ELF-1 (cell line): ENCODE results near the gene NFKB1.
"Not testable (repeated sequence)": the region's sequence is repeated elsewhere in the genome, so short reads cannot be mapped to it uniquely, and the experiment has no call there.

Source experiments
- DNase-seq: peaks from one replicate; pipeline ENCODE4 v3.0.0-alpha.2; 2016; ENCODE audit warnings: low read depth, low spot score

The NFKB1 gene

DNA sequence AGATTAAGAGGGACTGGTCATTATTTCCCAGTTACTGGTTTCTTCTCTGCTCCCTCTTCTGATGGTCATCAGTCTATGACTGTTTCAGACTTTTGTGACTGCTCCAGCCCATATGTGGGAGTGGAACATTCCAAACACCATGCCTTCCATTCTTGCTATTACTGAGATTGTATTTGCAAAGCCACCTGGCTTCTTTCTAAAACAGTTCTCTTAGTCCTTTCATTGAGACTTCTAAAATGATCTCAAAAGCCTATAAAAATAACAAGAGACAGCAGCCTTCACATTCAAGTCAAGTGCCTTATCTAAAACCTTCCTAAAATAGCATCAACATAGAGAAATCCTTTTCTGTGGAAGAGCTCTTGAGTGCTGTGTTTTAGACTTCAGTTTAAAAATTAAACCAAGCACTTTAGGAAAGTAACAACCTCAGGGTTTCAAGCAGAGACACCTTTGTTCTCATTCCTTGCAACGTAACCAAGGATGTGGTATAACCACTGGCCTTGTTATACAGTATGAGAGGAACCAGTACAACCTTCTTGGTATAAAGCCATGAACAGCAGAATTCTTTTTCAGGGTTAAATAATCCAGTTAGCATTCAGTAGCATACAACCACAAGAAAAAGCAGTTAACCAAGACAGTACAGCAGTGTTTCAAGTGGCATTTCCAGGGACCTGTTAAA is 97.1 kb downstream of the NFKB1 start:
- no peak for DNase-seq

- DNase-seq = no peak
These were observed 97.7 kb downstream of the NFKB1 start for GRCh38 chr4:102598762-102599374.

GRCh38 chr4:102599455-102599854 is 98.3 kb downstream of the NFKB1 start:
- no peak for DNase-seq

GRCh38 chr4:102599886-102600285 is 98.7 kb downstream of the NFKB1 start:
- DNase-seq = no peak

DNA sequence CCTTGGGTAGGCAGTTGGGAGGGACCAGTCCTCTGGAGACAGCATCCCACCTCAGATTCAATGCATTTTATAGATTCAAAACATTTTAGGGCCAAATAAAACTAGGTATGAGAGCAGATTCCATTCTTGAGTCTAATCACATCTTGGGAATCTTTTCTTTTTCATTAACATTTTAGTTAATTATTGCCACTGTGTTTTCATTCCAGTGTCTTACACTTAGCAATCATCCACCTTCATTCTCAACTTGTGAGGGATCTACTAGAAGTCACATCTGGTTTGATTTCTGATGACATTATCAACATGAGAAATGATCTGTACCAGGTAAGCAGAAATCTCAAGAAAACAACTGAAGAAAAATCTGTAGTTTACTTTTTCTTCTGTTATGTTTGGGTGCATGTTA is 99.5 kb downstream of the NFKB1 start:
- DNase-seq = no peak

DNA sequence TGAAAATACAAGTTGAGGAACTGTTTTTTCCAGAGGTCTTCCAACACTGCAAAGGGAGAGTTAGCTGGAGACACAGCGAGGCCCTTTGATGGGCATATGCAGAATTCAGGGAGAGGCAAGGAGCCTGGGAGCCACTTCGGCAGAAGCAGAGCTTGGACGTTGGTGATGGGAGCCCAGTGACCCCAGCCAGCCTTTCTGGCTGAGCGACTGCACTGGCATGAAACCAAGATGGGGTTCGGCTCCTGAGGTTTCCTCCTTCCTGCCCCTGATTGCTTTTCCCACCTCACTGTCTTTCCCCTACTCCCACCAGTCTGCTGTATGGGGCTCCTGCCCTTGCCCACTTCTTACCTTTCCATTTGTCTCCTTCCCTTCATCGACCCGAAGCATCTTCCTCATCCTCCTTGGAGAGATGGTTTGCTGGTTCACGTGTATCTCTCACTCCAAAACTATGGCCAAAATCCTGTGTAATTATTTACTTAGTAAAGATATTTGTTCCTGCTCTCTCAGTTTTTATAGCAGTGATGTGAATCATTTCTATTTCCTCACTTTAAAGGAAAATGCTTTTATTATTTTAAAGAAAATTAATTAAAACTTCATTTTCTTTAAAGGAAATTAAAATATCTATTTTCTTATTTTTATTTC is 100.5 kb downstream of the NFKB1 start:
- DNase-seq = no peak

DNA sequence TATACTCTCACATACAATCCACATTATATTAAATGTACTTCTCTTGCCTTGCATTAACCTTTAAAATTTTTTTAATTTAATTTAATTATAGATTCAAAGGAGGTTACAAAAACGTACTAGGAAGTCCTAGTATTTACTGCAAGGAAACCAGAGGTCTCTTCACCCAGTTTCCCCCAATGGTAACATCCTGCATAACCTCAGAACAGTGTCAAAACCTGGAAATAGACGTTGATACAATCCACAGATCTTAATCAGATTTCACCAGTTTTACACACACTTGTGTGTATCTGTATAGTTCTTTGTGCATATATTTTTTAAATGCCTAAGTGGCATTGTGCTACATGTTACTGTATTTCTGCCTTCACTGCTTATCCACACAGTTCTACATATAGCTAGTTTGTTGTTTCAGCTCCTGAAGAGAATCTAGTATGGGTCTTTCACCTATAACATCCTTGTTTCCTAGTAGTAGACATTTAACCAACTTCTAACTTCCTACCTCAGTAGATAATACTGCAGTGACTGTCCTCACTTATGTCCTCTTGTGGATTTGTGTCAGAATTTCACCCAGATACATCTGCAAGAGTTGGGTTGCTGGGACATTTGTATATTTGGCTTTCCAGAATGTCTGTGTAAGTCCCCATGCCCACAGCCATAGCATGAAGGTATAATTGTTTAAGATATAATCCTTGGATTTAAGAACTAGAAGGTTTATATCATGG is 103.2 kb downstream of the NFKB1 start:
- DNase-seq = no peak

DNA sequence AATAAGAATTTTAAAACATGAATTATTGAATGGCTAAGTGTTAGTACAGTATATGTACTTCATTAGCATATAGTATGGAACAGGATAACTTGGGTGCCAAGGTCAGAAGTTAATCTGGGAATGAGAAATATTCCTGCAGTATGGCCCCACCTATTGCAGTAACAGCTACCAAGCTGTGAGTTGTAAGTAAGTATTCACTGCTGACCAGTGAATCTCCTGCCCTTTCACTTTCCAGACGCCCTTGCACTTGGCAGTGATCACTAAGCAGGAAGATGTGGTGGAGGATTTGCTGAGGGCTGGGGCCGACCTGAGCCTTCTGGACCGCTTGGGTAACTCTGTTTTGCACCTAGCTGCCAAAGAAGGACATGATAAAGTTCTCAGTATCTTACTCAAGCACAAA is 105.1 kb downstream of the NFKB1 start:
- no peak for DNase-seq

GRCh38 chr4:102606846-102607450 is 105.8 kb downstream of the NFKB1 start:
- DNase-seq = no peak

DNA sequence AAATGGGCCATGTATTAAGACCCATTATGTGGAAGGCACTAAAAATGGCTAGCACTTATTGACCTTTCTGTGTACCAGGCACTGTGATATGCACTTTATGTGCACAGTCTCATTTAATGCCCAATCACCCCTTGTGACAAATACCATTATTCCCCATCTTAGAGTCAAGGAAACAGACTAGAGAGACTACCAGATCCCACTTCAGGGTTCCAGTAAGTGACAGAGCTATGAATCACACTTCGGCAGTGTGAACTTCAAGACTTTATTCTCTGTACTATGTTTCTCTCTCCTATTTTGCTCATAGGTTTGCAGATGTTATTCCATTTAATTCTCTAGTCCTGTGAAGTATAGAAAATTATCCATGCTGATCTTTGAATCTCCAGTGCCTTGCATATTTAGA is 107.0 kb downstream of the NFKB1 start:
- DNase-seq = no peak

DNA sequence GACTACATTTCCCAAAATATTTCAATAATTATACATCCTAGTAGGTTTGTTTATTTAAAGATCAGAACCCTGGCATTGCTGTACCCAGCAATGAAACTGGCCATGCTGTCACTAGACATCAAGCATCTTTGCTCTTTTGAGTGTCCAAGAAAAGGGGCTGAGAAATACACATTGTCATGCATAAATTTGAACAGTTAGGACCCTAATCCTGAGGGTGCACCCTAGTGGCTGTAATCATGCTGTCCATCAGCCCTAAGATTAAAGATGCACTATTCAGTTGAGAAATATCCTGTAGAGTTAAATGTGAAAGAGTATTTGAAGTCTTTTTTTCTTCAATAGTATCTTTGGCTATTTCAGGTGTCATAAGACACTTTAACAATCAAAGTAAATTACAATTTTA is 108.8 kb downstream of the NFKB1 start:
- no peak for DNase-seq

- DNase-seq = no peak
These were observed 109.3 kb downstream of the NFKB1 start for GRCh38 chr4:102610476-102610875.

GRCh38 chr4:102612210-102612609 is 111.1 kb downstream of the NFKB1 start:
- DNase-seq = no peak

- no peak for DNase-seq
These were observed 111.7 kb downstream of the NFKB1 start for GRCh38 chr4:102612824-102613366.

- peak; percentile 44 for DNase-seq
These were observed 113.6 kb downstream of the NFKB1 start for GRCh38 chr4:102614801-102615200.

GRCh38 chr4:102616636-102617035 is 115.5 kb downstream of the NFKB1 start:
- no peak for DNase-seq

GRCh38 chr4:102619021-102619420 is 117.9 kb downstream of the NFKB1 start:
- not testable (repeated sequence) for DNase-seq

DNA sequence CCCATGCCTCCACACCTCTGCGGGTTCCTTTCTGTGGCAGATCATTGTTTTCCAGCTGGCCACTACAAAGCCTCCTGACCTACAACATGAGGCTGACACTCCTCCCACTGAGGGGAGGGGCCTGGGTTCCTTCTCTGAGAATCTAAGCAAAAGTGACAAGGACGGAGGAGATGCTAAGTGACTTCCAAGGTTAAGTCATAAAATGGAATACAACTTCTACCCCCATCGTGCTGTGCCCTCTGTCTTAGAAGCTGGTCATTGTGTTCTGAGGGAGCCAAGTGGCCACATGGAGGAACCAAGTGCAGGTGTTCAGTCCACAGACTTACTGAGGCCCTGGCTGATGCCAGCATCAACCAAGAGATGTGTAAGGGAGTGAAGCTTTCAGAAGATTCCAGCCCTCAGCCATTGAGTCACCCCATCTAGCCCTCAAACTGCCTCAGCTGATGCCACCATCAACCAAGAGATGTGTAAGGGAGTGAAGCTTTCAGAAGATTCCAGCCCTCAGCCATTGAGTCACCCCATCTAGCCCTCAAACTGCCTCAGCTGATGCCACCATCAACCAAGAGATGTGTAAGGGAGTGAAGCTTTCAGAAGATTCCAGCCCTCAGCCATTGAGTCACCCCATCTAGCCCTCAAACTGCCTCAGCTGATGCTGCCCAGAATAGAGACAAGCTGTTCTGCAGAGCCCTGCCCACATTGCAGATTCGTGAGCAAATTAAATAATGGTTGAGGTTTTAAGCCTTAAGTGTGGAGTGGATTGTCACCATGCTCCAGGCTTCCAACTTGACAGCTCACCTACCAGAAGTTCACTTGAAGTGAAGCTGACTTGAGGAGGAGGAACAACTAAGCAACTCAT is 118.8 kb downstream of the NFKB1 start:
- peak; percentile 9 for DNase-seq

DNA sequence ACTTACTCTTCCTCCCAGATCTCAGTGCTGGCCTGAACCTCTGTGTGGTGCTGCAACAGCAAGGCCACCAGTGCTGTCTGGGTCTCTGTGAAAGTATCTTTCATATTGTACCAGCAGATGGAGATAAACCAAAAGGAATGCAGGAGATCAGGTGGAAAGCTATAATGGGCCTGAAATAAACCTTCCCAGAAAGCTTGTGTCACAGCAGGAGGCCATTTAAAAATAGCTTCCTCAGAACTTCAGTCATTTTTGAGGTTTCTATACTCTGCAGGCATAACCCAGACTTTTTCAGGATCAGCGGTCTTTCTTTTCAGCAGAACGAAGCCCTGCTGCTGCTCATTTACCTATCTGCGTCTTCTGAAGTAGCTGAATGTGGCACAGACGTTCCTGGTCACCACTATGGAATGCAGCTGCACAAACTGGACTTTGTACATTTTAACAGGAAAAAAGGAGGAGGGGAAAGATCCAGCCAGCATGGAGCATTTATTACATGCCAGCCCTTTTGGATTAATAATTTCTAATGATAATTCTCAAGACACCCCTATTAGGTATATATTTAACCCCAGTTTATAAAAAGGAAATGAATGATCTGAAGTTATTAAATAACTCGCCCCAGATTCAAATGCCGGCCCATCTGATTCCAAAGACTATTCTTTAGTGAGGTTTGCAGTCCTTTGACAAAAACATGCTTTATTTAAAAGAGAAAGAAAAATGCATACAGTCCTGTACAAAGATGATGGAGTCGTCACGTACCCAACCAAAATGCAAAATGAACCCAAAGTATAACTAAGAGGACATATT is 119.7 kb downstream of the NFKB1 start:
- peak; percentile 39 for DNase-seq

- DNase-seq = peak; percentile 50
These were observed 122.5 kb downstream of the NFKB1 start for GRCh38 chr4:102623622-102624021.
